Astrocyte (in vitro differentiated cells and primary cell): Measurements from ENCODE around the gene AOC1. TPM values are rescaled to one million over a fixed set of nuclear protein-coding genes. Genes with fewer than 3 reads are reported as not detected.

Experiments
- DNase-seq: peaks from one replicate; pipeline ENCODE4 v3.0.0-alpha.2; 2010; ENCODE audit warnings: low read depth
- FAIRE-seq: peaks from 2 replicates; lab custom pipeline; 2011; peaks lifted over from hg19 to GRCh38; lab: Jason Lieb, UNC
- H2AFZ ChIP-seq: 2 replicates; pipeline ENCODE4 v1.6.0; 2012; ENCODE audit warnings: low read depth, low read length, inconsistent platforms
- H3K27ac ChIP-seq: 2 replicates; pipeline ENCODE4 v1.5.1; 2011; ENCODE audit warnings: low read depth, low read length, inconsistent platforms
- H3K27me3 ChIP-seq: 2 replicates; pipeline ENCODE4 v1.6.0; 2011; ENCODE audit warnings: low read length, inconsistent platforms; ENCODE audit not compliant: insufficient read depth
- H3K36me3 ChIP-seq: 2 replicates; pipeline ENCODE4 v1.5.1; 2011; ENCODE audit warnings: low read length, inconsistent platforms; ENCODE audit not compliant: insufficient read depth
- H3K4me1 ChIP-seq: 2 replicates; pipeline ENCODE4 v1.5.1; 2011; ENCODE audit warnings: low read length, inconsistent platforms; ENCODE audit not compliant: insufficient read depth
- H3K4me2 ChIP-seq: 2 replicates; pipeline ENCODE4 v1.6.0; 2012; ENCODE audit warnings: low read length, inconsistent platforms
- H3K4me3 ChIP-seq: 2 replicates; pipeline ENCODE4 v1.5.1; 2011; ENCODE audit warnings: low read depth, mild to moderate bottlenecking, low read length, inconsistent platforms; ENCODE audit not compliant: insufficient read depth
- H3K79me2 ChIP-seq: 2 replicates; pipeline ENCODE4 v1.6.0; 2012; ENCODE audit warnings: mild to moderate bottlenecking, low read length, inconsistent platforms; ENCODE audit not compliant: insufficient read depth
- H3K9ac ChIP-seq: 2 replicates; pipeline ENCODE4 v1.6.0; 2012; ENCODE audit warnings: mild to moderate bottlenecking, low read length, inconsistent platforms
- H3K9me3 ChIP-seq: 2 replicates; pipeline ENCODE4 v1.5.1; 2012; ENCODE audit warnings: low read depth, mild to moderate bottlenecking, low read length, inconsistent platforms; ENCODE audit not compliant: insufficient read depth
- H4K20me1 ChIP-seq: 2 replicates; pipeline ENCODE4 v1.6.0; 2012; ENCODE audit warnings: low read length, inconsistent platforms; ENCODE audit not compliant: insufficient read depth
- H3K27ac Mint-ChIP-seq: one replicate; pipeline ENCODE4 v1.8.0; 2021; ENCODE audit warnings: mild to moderate bottlenecking, mixed read lengths; ENCODE audit not compliant: unreplicated experiment
- H3K27me3 Mint-ChIP-seq: one replicate; pipeline ENCODE4 v1.8.0; 2021; ENCODE audit warnings: low read depth, mixed read lengths; ENCODE audit not compliant: unreplicated experiment
- H3K36me3 Mint-ChIP-seq: one replicate; pipeline ENCODE4 v1.8.0; 2021; ENCODE audit warnings: low read depth, mixed read lengths; ENCODE audit not compliant: unreplicated experiment
- H3K4me1 Mint-ChIP-seq: one replicate; pipeline ENCODE4 v1.8.0; 2021; ENCODE audit warnings: low read depth, mixed read lengths; ENCODE audit not compliant: unreplicated experiment
- H3K4me3 Mint-ChIP-seq: one replicate; pipeline ENCODE4 v1.8.0; 2021; ENCODE audit warnings: mild to moderate bottlenecking, moderate library complexity, mixed read lengths; ENCODE audit not compliant: unreplicated experiment
- H3K9me3 Mint-ChIP-seq: one replicate; pipeline ENCODE4 v1.8.0; 2021; ENCODE audit warnings: mild to moderate bottlenecking, mixed read lengths; ENCODE audit not compliant: unreplicated experiment
- CTCF ChIP-seq: IDR thresholded peaks from 2 replicates; pipeline ENCODE4 v1.5.1; 2011; ENCODE audit warnings: low read depth, mild to moderate bottlenecking, inconsistent platforms, low read length, moderate library complexity; ENCODE audit not compliant: insufficient read depth
- EZH2 ChIP-seq: IDR thresholded peaks from 2 replicates; pipeline ENCODE4 v1.6.1; 2012; ENCODE audit warnings: mild to moderate bottlenecking, low read length, inconsistent platforms; ENCODE audit not compliant: insufficient read depth
- total RNA-seq: library from RNA; stranded (reverse); gene quantifications from 2 replicates; pipeline ENCODE4 v1.2.1, GENCODE V29; 2021

Gene AOC1
- total RNA-seq, 1 donor from 2014 or later = not detected

GRCh38 chr7:150845421-150845861 lies 6.9 kb upstream of the AOC1 start:
- no peak for FAIRE-seq
- H3K36me3 Mint-ChIP-seq = no peaks in the 10 kb centered on the region

GRCh38 chr7:150846291-150847115 lies 5.8 kb upstream of the AOC1 start:
- Mint-ChIP-seq H3K27me3 (peaks cover 23% of the 10 kb centered on the region), H3K4me3 (no peak overlapping the region), H3K4me1 (peaks cover 17% of the 10 kb centered on the region), H3K36me3 (no peaks in the 10 kb centered on the region), H3K9me3 (peaks cover 4% of the 10 kb centered on the region), H3K27ac (no peak overlapping the region)
- no peaks in the 10 kb centered on the region for H4K20me1 ChIP-seq
- H3K4me3 ChIP-seq = no peak overlapping the region
- H3K4me2 ChIP-seq = no peak overlapping the region
- H3K27ac ChIP-seq = no peak overlapping the region
- no peak for TF ChIP-seq EZH2
- H3K9ac ChIP-seq = no peak overlapping the region
- H3K79me2 ChIP-seq = no peaks in the 10 kb centered on the region
- no peaks in the 10 kb centered on the region for H3K36me3 ChIP-seq
- no peak overlapping the region for H2AFZ ChIP-seq
- no peaks in the 10 kb centered on the region for H3K27me3 ChIP-seq
- DNase-seq (no peak), FAIRE-seq (no peak)
- no peaks in the 10 kb centered on the region for H3K9me3 ChIP-seq
- H3K4me1 ChIP-seq = no peaks in the 10 kb centered on the region

More at GRCh38 chr7:150845421-150845861, 6.9 kb upstream of the AOC1 start:
- Histone ChIP-seq H3K79me2 (no peaks in the 10 kb centered on the region), H3K9me3 (no peaks in the 10 kb centered on the region), H3K27me3 (no peaks in the 10 kb centered on the region), H3K27ac (no peak overlapping the region), H3K4me2 (no peak overlapping the region), H3K4me1 (no peaks in the 10 kb centered on the region), H2AFZ (no peak overlapping the region), H3K4me3 (no peak overlapping the region), H3K36me3 (no peaks in the 10 kb centered on the region), H4K20me1 (no peaks in the 10 kb centered on the region), H3K9ac (no peak overlapping the region)
- Mint-ChIP-seq H3K27me3 (peaks cover 23% of the 10 kb centered on the region), H3K9me3 (peaks cover 4% of the 10 kb centered on the region), H3K4me1 (peaks cover 21% of the 10 kb centered on the region), H3K4me3 (peak overlapping the region; percentile 62), H3K27ac (no peak overlapping the region)
- DNase-seq = no peak
- no peak for TF ChIP-seq EZH2

GRCh38 chr7:150847536-150847935 lies 4.8 kb upstream of the AOC1 start:
- no peaks in the 10 kb centered on the region for H3K27me3 ChIP-seq
- Mint-ChIP-seq H3K9me3 (peaks cover 4% of the 10 kb centered on the region), H3K4me1 (peaks cover 17% of the 10 kb centered on the region), H3K4me3 (no peak overlapping the region), H3K27ac (no peak overlapping the region), H3K36me3 (no peaks in the 10 kb centered on the region), H3K27me3 (peaks cover 28% of the 10 kb centered on the region)
- H3K27ac ChIP-seq = no peak overlapping the region
- H3K36me3 ChIP-seq = no peaks in the 10 kb centered on the region
- no peaks in the 10 kb centered on the region for H4K20me1 ChIP-seq
- H3K9ac ChIP-seq = no peak overlapping the region
- TF ChIP-seq EZH2 (no peak), CTCF (no peak)
- H3K4me3 ChIP-seq = no peak overlapping the region
- H3K79me2 ChIP-seq = no peaks in the 10 kb centered on the region
- H3K9me3 ChIP-seq = no peaks in the 10 kb centered on the region
- no peaks in the 10 kb centered on the region for H3K4me1 ChIP-seq
- no peak overlapping the region for H3K4me2 ChIP-seq
- FAIRE-seq (no peak), DNase-seq (no peak)
- no peak overlapping the region for H2AFZ ChIP-seq
